NCI-H446 treated with DMSO at 0.1 percent for 48 hours (cell line): ENCODE results near the gene MYH14.
"Not testable (repeated sequence)": the region's sequence is repeated elsewhere in the genome, so short reads cannot be mapped to it uniquely, and the experiment has no call there.

Experiments used
- DNase-seq: peaks from one replicate; lab custom pipeline; 2025; lab: John Stamatoyannopoulos, UW

MYH14 gene

GRCh38 chr19:50320051-50320450 is 116.6 kb downstream of the MYH14 start:
- DNase-seq, result no peak

DNA sequence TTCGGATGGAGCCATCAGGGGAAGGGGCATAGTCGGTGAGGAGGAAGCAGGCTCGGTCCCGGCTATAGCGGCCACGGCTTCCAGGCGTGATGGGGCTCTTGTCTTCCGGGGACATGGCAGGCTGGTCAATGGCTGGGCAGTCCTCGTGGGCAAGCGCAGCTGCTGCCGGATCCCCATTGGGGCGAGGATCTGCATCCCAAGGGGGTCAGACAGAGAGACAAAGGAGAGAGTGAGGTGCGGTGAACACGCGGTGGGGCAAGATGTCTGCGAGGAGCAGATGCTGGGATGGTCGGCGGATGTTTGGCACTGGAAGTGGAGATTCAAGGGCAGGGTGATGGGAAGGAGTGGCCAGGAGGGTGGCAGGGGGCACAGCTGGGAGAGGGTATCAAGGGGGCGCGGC is 117.2 kb downstream of the MYH14 start:
- DNase-seq, result no peak

DNA sequence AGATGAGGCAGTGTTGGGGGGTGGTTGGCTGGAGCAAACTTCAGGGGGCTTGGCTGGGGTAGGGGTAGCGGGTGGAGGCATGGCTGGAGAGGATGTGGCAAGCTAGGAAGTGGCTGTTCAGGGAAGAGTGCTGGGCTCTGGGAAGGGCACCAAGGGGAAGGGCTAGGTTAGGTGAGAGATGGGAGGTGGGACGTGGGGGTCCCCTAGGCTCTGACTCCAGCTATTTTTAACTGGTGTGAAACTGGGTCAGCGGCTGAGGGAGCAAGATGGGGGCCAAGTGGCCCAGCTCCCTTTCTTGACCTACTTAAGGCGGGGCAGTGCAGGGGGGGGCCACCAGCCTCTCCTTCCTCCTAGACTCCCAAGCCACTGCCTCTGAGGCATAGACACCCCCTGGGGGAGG is 118.4 kb downstream of the MYH14 start:
- no peak for DNase-seq

DNA sequence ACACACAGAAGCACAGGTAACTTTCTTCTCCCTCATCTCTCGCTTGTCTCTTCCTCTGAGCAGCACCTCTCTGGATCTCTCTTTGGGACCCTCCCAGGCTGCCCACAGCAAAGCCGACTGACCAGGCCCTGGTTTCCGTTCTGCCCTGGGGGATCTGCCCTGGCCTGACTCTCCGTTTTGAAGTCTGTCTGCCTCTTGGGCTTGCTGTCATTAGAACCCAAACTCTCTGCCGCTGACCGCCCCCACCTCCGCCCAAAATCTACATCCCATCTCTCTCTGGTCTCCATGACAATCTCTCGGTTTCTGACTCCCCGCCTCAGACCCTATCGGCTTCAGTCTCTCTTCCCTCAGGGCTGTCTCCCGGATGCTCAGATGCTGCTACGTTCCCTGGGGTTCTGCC is 118.8 kb downstream of the MYH14 start:
- DNase-seq, result no peak

DNA sequence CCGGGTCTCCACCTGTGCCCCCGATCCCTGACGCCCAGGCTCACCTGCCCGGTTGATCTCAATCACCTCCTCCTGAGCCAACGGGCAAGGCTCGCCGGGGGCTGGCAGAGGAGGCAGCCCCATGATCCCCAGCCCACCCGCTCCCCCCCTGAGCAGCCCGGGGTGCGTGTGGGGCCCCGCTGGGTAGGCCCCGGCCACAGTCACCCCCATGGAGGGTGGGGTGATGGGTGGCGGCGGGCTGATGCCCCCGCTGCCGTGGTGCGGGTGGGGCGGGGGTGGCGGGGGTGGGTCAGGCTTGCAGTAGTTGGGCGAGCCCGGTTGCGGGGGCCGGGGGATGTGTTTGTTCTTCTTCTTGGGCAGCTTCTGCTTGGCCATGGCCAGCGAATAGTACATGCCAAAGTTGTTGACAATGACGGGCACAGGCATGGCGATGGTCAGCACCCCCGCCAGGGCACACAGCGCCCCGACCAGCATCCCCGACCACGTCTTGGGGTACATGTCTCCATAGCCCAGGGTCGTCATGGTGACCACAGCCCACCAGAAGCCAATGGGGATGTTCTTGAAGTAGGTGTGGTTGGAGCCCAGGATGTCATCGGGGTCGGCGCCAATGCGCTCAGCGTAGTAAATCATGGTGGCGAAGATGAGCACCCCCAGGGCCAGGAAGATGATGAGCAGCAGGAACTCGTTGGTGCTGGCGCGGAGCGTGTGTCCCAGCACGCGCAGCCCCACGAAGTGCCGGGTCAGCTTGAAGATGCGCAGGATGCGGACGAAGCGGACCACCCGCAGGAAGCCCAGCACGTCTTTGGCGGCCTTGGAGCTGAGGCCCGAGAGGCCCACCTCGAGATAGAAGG is 119.7 kb downstream of the MYH14 start:
- no peak for DNase-seq

- no peak for DNase-seq
Observed at GRCh38 chr19:50323782-50324133, 120.3 kb downstream of the MYH14 start.

DNA sequence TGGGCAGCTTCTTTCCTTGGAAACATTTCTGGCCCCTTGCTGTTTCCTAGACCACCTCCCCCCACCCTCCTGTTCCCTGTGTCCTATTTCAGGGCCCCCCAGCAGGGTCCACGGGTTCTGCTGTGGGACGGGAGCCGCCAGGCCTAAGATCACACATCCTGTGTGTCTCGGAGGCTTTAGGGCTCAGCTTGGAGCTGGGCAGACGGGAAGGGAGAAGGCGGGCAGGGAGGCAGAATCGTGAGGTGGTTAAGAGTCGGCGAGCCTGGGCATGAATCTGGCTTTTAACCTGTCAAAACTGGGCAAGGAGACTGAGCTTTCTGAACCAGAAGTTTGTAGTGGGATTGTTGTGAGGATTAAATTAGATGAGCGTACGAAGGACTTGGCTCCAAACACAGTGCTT is 120.9 kb downstream of the MYH14 start:
- DNase-seq, result peak; percentile 82

DNA sequence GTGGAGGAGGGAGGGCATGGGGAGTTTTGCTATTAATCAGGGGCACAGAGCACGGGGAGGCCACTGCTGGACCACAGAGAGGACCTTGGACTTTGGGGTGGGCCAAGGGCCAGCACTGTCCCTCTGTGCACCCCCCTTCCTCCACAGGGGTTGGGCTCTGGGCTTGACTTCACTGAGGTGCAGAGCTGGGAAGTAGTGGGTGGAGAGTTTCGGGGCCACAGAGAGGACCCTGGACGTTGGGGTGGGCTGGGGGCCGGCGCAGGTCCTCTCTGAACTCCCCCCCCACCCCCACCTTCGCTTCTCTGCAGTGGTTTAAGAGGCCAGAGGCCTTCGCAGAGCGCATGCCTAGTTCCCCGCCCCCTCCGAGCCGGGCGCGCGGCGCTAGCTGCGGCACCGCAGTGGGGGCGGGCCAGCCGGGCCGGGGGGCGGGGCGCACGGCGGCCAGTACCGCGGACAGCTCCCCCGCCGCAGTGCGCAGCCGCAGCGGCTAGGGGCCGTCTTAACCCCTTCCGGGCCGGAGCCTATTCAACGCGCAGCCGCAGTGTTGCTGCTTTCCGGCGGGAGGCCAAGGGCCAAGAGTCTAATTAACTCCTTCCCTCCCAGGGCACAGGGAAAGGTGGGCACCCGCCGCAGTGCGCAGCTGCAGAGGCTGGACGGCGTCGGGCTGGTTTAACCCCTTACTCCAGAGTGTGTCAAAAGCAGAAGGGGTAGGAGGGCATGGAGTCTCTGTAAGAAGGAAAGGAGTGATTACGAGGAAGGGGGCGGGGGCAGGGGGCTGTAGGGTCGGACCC is 122.1 kb downstream of the MYH14 start:
- DNase-seq, result peak; percentile 88

DNA sequence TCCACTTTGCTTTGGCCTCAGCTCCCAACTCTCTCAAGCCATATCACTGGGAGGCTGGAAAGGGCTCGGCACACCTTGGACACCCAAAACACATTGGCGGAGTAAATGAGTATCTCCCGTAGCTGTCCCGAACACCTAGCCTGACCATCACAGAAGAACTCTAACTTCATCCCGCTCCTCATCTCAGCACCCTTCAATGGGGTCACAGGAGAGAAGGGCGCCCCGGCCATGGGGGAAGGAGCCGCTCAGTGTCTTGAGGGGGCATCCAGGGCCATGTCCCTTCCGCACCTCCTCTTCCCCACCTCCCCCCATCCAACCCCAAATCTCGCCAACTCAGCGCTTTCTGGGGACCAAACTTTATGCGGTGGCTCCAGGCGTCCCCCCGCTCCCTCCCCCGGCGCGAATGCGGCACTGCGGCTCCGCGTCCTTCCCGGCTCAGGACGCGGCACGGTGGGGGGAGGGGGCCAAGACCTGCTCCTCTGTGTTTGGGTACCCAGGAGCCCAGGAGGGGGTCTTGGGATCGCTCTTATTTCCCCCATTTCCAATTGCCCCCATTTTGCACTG is 122.8 kb downstream of the MYH14 start:
- no peak for DNase-seq

DNA sequence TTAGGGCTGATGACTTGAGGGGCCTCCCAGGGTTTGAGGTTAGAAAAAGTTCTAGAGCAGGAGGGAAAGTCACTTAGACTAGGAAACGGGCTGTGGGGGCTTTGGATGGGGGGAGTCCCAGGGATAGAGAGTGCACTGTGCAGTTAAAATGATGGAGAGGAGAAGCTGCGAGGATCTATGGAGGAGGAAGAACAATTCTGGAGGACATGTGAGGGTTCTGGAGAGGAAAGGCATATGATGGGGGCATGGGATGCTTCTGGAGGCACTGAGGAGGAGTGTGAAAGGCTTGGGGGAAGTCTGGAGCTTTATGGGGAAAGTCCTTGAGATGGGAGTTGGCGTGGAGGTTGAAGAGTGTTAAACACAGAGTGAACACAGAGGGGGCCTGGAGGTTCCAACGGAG is 123.6 kb downstream of the MYH14 start:
- DNase-seq, result no peak

GRCh38 chr19:50327461-50328223 is 124.2 kb downstream of the MYH14 start:
- no peak for DNase-seq

- no peak for DNase-seq
Observed at GRCh38 chr19:50328224-50328872, 124.9 kb downstream of the MYH14 start.

GRCh38 chr19:50328873-50329145 is 125.4 kb downstream of the MYH14 start:
- DNase-seq, result no peak

DNA sequence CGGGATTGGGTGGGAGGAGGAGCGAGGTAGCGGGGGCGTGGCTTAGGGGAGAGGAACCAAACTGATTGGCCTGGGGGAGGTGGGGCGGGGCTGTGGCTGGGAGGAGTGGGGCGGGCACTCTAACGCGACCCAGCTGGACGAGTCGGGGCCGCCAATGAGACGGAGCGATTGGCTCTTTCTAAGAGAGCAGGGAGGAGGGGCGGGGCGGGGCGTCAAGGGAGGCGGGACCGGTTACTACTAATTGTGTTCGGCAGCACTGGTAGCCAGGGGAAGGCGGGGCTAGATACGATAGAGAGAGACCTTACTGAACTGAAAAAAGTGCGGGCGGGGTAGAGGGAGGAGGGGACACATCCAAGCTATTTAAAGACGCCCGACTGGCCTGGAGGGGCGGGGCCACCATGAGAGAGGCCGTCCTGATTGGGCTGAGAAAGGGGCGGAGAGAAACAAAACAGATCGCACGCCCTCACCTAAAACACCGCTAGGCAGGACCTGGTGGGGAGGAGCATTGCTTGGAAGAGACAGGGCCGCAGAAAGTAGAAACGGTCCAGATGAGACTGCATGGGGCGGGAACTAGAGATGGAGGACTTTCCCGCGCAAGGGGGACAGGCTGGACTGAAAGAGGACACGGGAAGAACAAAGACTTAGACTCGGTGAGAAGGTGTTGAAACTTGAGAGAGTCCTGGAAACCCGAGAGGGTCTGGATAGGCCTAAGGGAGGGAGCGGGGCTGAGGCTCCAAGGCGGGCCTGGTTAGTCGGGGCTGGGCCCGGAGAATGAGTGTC is 125.9 kb downstream of the MYH14 start, which contains the start of gene KCNC3:
KCNC3 (minus strand) TSS at position 232 of the 780 bp plus-strand sequence. CDS start 295 bp downstream, outside the sequence.
- peak; percentile 99 for DNase-seq

DNA sequence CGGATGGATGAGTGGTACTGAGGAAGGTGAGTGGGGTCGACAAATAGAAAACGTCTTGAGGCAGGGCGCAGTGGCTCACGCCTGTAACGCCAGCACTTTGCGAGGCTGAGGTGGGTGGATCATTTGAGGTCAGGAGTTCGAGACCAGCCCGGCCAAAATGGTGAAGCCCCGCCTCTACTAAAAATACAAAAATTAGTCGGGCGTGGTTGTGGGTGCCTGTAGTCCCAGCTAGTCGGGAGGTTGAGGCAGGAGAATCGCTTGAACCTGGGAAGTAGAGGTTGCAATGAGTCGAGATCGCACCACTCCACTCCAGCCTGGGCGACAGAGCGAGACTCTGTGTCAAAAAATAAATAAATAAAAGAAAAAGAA is 126.5 kb downstream of the MYH14 start:
- not testable (repeated sequence) for DNase-seq

GRCh38 chr19:50330365-50331078 is 127.1 kb downstream of the MYH14 start:
- peak; percentile 73 for DNase-seq

- DNase-seq, result no peak
Observed at GRCh38 chr19:50331221-50331993, 128.0 kb downstream of the MYH14 start.

- DNase-seq, result no peak
Observed at GRCh38 chr19:50331994-50332243, 128.5 kb downstream of the MYH14 start.

- DNase-seq, result no peak
Observed at GRCh38 chr19:50332244-50333038, 129.0 kb downstream of the MYH14 start.
